ENCODE measurements around the gene SLC39A7. TPM values are rescaled to one million over a fixed set of nuclear protein-coding genes. Genes with fewer than 3 reads are reported as not detected.

The SLC39A7 gene
- total and polyA plus RNA-seq, 2 of the 13 experiments (the other 11 are each of a cell fraction or from before 2014, with no cell fraction given) = 142 to 229 TPM

- TF ChIP-seq CBX5 (CRISPR knock-in tag; IDR thresholded peaks at IDR 0.05; ENCODE audit: borderline replicate concordance) (no peak), SPEN (CRISPR knock-in tag; IDR thresholded peaks at IDR 0.05; ENCODE audit: low read depth) (peak; percentile 47; the same call in 1 of the 2 replicates), ETV6 (CRISPR knock-in tag; conservative IDR thresholded peaks at IDR 0.05) (no peak; the same call in 1 of the 2 replicates), MTERF4 (CRISPR knock-in tag; IDR thresholded peaks at IDR 0.05) (peak; percentile 90), KAT7 (CRISPR knock-in tag; IDR thresholded peaks at IDR 0.05; ENCODE audit: borderline replicate concordance) (no peak), TFAP4 (IDR thresholded peaks at IDR 0.05; ENCODE audit: borderline replicate concordance, low read depth) (peak; percentile 49; the same call in 1 of the 2 replicates), ZBTB2 (CRISPR knock-in tag; IDR thresholded peaks at IDR 0.05; ENCODE audit: low read depth) (no peak), PAWR (CRISPR knock-in tag; IDR thresholded peaks at IDR 0.05; ENCODE audit: borderline replicate concordance) (no peak), ZNF639 (CRISPR knock-in tag; conservative IDR thresholded peaks at IDR 0.05) (no peak), ZHX1 (CRISPR knock-in tag; IDR thresholded peaks at IDR 0.05; ENCODE audit: low read depth) (no peak), MTA1 (CRISPR knock-in tag; IDR thresholded peaks at IDR 0.05; ENCODE audit: borderline replicate concordance) (peak; percentile 71; the same call in 1 of the 2 replicates), ZNF414 (CRISPR knock-in tag; IDR thresholded peaks at IDR 0.05) (0 out of 2 replicates have a peak, but pooled peaks have one; percentile 75), ZBTB34 (CRISPR knock-in tag; IDR thresholded peaks at IDR 0.05) (no peak), FOXA1 (IDR thresholded peaks at IDR 0.05) (no peak), FOXA1 (CRISPR knock-in tag; IDR thresholded peaks at IDR 0.05) (no peak), STAG1 (CRISPR knock-in tag; IDR thresholded peaks at IDR 0.05) (peak; percentile 63), ZNF577 (CRISPR knock-in tag; IDR thresholded peaks at IDR 0.05; ENCODE audit: borderline replicate concordance, low read depth) (no peak), AGO1 (IDR thresholded peaks at IDR 0.05; ENCODE audit: low read depth, low read length, poor library complexity, severe bottlenecking) (peak; percentile 83)
Observed at GRCh38 chr6:33161354-33162331, 39.0 kb upstream of the SLC39A7 start (continued).
